ENCODE measurements around the gene CEBPZOS.
A peak's percentile ranks its signal among the peaks of the same experiment; 100 is the strongest.
"Not testable (repeated sequence)": the region's sequence is repeated elsewhere in the genome, so short reads cannot be mapped to it uniquely, and the experiment has no call there.

The CEBPZOS gene

DNA sequence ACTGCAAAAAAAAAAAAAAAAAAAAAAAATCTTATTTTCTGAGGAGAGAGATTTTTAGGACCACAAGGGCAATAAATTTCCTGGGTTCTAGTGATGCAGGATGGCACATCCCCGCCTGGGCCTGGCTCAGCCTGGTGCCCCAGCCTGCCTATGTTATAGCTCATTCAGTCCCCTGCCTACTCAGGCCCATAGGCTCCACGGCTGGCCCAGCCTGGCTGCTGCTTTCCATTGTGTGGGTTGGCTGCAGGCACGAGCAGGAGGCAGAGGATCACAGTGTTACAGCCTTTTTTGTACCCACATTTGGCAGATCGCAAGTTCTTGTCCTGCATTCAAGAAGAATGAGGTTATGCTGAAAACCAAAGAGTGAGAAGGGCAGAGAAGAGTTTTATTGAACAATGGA is 5.0 kb upstream of the CEBPZOS start:
- DNase-seq (ENCODE audit: low read depth, low spot score): no peak

DNA sequence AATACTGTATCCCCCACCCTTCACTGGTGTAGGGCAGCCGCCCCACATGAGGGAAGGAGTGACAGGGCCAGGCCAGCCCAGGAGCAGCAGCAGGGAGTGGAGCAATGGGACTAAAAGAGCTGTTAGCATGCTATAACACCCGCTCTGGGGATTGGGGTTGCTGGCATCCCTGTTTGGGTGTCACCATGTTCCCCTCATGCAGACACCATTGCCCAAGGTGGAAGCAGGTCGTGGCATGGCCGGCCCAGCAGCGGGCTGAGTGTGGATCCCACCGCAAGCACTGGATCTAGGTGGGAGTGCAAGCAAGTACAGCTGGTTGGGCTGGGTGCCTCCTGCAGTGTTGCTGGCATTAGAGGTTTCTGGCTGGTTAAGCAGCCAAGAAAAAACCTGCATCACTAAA is 4.5 kb upstream of the CEBPZOS start:
- DNase-seq (ENCODE audit: low read depth, low spot score): no peak

DNA sequence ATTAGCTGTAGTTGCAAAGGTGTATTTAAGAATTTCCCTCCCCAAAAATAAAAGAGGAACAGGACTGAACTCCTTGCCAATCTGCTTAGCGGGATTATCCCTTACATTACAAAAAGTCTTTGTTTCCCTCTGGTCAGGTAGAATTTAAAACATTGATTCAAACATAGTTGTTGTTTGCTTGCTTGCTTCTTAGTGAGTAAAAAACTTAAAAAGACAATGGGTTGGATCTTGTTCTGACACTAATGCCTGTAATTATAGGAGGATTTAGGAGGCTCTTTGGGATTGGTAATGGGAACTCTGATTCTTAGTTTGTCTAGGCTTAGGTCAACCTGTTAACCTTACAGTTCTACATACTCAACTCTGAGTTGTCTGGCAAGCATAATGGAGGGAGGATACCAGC is 3.7 kb upstream of the CEBPZOS start:
- DNase-seq (ENCODE audit: low read depth, low spot score): no peak

GRCh38 chr2:37195862-37196319 is 405 bp upstream of the CEBPZOS start:
- not testable (repeated sequence) for DNase-seq (ENCODE audit: low read depth, low spot score)

DNA sequence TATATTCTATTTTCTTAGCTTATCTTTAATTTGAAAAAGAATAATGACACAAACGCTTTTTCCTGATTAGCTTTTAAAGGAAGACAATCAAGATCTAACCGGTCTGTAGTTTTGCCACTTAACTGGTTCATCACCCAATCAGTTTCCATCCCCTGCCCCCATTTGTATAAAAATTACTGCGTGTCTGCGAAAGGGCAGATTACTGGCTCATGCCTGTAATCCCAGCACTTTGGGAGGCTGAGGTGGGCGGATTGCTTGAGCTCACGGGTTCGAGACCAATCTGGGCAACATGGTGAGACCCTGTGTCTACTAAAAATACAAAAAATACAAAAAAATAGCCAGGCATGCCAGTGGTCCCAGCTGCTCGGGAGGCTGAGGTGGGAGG is 2.4 kb downstream of the CEBPZOS start:
- no peak for DNase-seq (ENCODE audit: low read depth, low spot score)

- no peak for DNase-seq (ENCODE audit: low read depth, low spot score)
These were observed 4.9 kb downstream of the CEBPZOS start for GRCh38 chr2:37201208-37201607.

DNA sequence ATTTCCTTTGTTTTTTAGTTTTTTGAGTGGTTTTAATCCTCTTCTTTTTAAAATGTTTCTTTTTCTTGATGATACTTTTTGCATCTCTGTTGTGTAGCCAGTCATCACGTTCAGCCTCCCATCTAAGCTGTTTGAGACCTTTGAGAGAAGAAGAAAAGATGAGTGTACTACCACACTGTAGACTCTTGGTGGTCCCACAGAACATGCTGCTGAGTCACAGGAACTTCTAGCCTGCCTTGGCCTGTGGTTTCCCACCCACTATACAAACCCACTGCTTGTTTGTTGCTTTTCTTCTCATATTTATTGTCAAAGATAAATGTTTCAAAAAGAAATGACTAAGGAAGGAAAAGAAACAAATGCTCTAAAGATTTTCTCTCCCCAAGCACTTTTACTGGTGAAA is 5.5 kb downstream of the CEBPZOS start:
- DNase-seq (ENCODE audit: low read depth, low spot score): no peak

DNA sequence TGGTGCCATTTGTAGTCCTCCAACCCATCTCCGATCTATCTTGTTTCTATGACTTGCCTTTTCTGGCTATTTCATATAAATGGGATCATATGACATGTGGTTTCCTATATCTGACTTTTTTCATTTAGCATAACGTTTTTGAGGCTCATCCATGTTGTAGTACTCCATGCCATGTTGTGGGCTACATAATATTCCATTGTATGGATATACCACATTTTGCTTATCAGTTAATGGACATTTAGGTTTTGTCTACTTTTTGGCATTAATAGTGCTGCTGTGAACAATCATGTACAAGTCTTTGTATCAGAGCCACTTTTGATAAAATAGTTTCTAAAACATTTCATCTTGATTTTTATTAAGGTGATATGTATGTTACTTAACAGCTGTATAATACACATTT is 7.4 kb downstream of the CEBPZOS start:
- no peak for DNase-seq (ENCODE audit: low read depth, low spot score)

DNA sequence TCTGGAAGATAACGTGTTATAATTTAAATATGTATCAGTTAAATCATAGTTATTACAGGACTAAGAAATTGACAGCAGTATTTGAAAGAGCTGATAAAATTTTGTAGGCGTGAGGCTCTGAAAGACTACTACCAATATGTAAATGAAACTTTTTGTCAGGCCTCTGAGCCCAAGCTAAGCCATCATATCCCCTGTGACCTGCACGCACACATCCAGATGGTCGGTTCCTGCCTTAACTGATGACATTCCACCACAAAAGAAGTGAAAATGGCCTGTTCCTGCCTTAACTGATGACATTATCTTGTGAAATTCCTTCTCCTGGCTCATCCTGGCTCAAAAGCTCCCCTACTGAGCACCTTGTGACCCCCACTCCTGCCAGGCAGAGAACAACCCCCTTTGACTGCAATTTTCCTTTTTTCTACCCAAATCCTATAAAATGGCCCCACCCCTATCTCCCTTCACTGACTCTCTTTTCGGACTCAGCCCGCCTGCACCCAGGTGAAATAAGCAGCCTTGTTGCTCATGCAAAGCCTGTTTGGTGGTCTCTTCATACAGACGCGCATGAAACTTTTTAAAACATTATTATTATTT is 8.9 kb downstream of the CEBPZOS start:
- not testable (repeated sequence) for DNase-seq (ENCODE audit: low read depth, low spot score)

DNA sequence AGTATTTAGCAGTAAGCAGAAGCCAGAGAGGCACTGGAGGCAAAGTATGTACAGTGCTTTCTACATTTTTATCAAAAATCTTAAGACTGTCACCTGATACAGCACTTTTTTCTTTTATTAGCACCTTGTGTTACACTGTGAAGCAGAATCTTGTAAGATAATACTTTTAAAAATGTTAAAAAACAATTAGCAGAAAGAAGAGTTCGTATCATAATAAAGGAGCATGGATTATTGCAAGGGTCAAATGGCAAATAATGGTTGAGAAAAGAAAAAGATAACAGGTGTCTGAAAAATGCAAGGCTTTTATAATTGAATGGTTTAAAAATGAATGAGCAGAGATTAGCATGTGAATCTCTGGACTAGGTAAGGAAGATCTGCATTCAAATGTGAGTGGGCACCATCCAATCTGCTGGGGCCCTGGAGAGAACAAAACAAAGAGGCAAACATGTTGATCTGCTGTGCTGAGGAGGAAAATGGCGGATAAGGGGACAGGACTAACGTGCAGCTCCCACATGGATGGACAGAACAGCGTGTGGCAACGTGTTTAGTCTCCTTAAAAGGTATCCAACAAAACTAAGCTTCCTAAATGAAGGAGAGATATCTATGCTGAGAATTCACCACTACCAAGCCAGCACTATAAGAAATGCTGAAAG is 9.5 kb downstream of the CEBPZOS start:
- no peak for DNase-seq (ENCODE audit: low read depth, low spot score)

GRCh38 chr2:37206760-37207159 is 10.5 kb downstream of the CEBPZOS start:
- not testable (repeated sequence) for DNase-seq (ENCODE audit: low read depth, low spot score)

DNA sequence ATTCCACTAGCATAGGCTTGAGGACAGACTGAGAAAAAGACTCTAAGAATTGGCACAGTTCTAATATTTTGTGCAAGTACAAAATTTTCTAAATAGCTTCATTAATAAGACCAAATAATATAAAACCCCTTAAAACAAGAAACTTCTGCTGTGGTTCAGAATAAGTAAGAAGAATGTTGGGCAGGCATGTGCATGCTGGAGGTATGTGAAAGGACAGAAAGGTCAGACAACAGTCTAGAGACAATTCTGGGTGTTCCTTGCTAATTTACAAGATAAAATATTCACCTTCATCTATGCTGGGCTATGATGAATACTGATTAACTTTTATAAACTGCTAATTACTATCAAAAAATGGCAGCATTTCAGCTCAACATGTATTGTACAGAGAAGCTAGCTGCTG is 14.9 kb downstream of the CEBPZOS start:
- DNase-seq (ENCODE audit: low read depth, low spot score): no peak

GRCh38 chr2:37211939-37212338 is 15.6 kb downstream of the CEBPZOS start:
- no peak for DNase-seq (ENCODE audit: low read depth, low spot score)

GRCh38 chr2:37215250-37215649 is 19.0 kb downstream of the CEBPZOS start:
- no peak for DNase-seq (ENCODE audit: low read depth, low spot score)

DNA sequence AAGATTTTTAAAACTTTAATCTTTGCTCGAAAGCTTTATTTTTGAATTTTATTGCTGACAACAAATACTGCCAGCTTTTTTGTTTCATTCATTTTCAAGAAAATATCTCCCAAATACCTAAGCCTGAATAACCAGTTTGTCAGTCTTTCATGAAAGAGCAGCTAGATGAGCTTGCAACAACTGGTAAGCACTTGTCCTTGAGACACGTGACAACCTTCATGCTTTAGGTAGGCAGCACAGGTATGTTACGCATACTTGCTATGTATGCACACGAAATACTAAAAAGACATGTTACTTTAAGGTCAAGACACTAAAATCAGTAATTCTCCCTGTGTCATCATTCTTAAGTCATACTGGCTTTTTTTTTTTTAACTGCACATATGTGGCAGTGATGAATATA is 22.8 kb downstream of the CEBPZOS start:
- DNase-seq (ENCODE audit: low read depth, low spot score): no peak

DNA sequence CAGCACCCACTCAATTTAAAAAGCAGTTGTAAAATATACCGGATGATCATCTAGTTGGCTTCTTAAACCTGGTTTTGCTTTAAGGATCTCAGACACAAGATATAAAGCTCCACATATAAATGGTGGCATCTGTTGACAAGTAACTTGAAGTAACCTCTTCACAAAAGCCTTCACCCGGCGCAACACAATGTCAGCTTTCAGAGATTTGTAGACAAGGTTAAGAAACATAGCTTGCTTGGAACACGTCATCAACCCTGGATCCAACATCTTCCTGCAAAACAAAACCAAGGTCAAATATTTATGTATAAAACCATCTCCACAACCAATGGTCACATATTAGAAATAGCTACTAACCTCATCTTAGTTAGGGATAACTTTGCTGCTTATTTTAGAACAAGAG is 26.8 kb downstream of the CEBPZOS start:
- DNase-seq (ENCODE audit: low read depth, low spot score): no peak

DNA sequence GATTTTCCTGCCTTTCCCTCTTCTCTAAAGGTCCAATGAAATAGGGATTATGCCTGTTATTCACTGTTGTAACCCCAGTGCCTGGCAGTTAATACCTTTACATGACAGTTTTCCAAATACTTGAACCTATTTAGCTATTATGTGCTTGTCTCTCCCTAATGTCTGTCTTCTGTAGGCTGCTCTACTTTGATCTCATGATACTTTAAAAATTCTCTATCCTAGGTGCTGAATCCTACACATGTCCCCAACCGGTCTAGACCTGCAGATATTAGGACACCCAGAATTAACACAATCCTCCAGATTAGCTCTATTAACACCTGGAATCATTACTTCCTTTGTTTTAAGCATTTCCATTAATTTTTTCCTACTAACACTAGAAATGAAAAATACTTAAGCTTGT is 27.8 kb downstream of the CEBPZOS start:
- no peak for DNase-seq (ENCODE audit: low read depth, low spot score)

- DNase-seq (ENCODE audit: low read depth, low spot score): not testable (repeated sequence)
These were observed 28.8 kb downstream of the CEBPZOS start for GRCh38 chr2:37225129-37225528.

GRCh38 chr2:37226863-37227262 is 30.6 kb downstream of the CEBPZOS start:
- DNase-seq (ENCODE audit: low read depth, low spot score): no peak

DNA sequence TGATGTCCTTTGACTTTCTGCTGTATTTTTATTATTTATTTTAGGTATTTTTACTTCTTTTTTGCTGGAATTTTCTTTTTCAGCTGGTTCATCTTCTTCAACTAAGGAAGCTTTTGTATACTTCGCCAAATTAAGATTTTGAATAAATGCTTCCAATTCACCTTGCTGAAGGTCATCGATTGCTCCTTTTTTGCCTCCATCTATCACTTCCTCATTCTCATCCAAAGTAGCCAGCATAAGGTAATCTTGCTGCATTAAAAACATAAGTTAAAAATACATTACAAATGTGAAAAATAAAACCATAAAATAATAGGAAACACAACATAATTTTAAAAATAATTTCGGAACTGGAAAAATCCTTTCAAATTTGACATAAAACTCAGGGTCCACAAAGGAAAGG is 32.5 kb downstream of the CEBPZOS start:
- no peak for DNase-seq (ENCODE audit: low read depth, low spot score)

GRCh38 chr2:37230581-37230980 is 34.3 kb downstream of the CEBPZOS start:
- DNase-seq (ENCODE audit: low read depth, low spot score): no peak

DNA sequence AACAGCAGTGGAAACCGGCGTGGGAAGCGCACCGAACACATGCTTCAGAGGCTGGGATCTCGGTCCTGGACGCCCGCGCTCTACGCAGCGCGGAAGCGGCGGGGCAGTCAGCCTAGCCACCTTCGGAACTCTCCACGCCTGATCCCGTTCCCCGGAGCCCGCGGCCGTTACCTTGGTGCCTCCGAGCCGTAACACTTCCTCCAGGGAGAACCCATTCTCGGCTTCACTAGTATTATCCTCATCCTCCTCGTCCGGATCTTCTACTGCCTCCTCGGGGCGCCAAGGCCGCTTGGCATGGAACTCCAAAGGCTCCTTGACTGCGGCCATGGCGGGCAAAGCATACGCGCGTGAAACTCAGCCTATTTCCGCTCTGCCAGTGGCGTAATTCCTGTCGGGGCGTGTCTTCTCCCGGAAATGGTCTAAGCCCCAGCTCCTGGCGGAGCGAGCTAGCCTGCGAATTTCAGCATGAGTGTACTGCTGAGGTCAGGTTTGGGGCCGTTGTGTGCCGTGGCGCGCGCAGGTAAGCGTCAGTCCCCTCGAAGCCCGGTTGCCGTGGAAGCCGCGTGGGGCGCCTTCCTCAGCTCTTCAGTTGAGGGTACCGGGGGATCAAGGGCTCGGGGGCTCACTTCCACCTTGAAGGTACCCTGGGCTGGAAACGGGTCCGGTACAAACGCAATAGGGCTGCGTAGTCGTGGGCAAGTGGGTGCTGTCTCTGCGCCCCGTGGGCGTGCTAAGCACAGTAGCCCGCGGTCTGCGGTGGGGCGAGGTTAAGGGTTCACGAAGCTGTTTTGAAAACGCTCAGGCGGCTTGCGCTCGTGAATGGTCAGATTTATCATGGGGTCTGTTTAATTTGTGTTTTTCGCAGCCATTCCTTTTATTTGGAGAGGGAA is 35.2 kb downstream of the CEBPZOS start, which contains the start of the genes CEBPZ and NDUFAF7:
CEBPZ (minus strand) TSS at position 356 of the 890 bp plus-strand sequence; CDS start at position 327, 29 bp downstream.
NDUFAF7 (plus strand) TSS at position 418 of the 890 bp plus-strand sequence; CDS start at position 466, 48 bp downstream.
- DNase-seq (ENCODE audit: low read depth, low spot score): peak; percentile 81

Measured in activated CD4-positive, CD25-positive, alpha-beta regulatory T cell treated with anti-CD3 and anti-CD28 coated beads, Interleukin-2, amount 50 U/mL, for 16 hours (primary cell).